GM12878 (cell line): Measurements from ENCODE around the gene TMEM25.
"Not testable (repeated sequence)": the region's sequence is repeated elsewhere in the genome, so short reads cannot be mapped to it uniquely, and the experiment has no call there.

Experiments used
- BHLHE40 ChIP-seq, 2 experiments: fragments of 450-650 bp in 1 of 2; IDR thresholded peaks; 2 replicates each; pipeline ENCODE4 v1.6.1; 2011 to 2017; ENCODE audit warnings: low read depth in 2 of 2, borderline replicate concordance in 1 of 2, improper control_type of control experiment in 1 of 2, low read length in 1 of 2, mild to moderate bottlenecking in 1 of 2
- EZH2 ChIP-seq: IDR thresholded peaks from 2 replicates; pipeline ENCODE4 v1.6.1; 2012; ENCODE audit warnings: low read depth, mild to moderate bottlenecking, control low read depth, inconsistent platforms, low read length, borderline replicate concordance; ENCODE audit not compliant: control insufficient read depth
- FOS ChIP-seq: IDR thresholded peaks from 3 replicates; pipeline ENCODE4 v1.6.1; 2011; ENCODE audit warnings: borderline replicate concordance; ENCODE audit not compliant: insufficient read length; ENCODE audit errors: extremely low read depth
- KDM1A ChIP-seq: fragments of 200-600 bp; sonication (generic); IDR thresholded peaks from 2 replicates; pipeline ENCODE4 v1.6.1; 2016; ENCODE audit warnings: borderline replicate concordance
- NR2F1 ChIP-seq: fragments of 450-650 bp; conservative IDR thresholded peaks from 2 replicates; pipeline ENCODE4 v1.6.1; 2017; ENCODE audit warnings: mild to moderate bottlenecking
- POLR2AphosphoS5 ChIP-seq: IDR thresholded peaks from 2 replicates; pipeline ENCODE4 v1.6.1; 2011; ENCODE audit warnings: mild to moderate bottlenecking, low read length, inconsistent platforms
- SIN3A ChIP-seq: IDR thresholded peaks from 2 replicates; pipeline ENCODE4 v1.6.1; 2012; ENCODE audit warnings: low read depth, low read length, improper control_type of control experiment
- ZZZ3 ChIP-seq: IDR thresholded peaks from 2 replicates; pipeline ENCODE4 v1.6.1; 2011; ENCODE audit warnings: low read depth; ENCODE audit not compliant: control insufficient read depth, insufficient read length
- TF ChIP-seq, protein P1 (sequence below): IDR thresholded peaks from 2 replicates; pipeline ENCODE4 v1.6.1; 2012; ENCODE audit warnings: low read depth, low read length, improper control_type of control experiment

DNA sequence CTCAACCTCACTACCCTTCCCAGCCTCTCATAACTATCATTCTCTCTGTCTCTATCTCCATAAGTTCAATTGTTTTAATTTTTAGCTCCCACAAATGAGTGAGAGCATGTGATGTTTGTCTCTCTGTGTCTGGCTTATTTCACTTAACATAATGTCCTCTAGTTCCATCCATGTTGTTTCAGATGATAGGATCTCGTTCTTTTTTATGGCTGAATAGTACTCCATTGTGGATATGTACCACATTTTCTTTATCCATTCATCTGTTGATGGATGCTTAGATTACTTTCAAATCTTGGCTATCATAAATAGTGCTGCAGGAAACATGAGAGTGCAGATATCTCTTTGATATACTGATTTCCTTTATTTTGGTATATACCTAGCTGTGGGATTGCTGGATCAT lies 49.8 kb upstream of the TMEM25 start:
- not testable (repeated sequence) for TF ChIP-seq ZZZ3; BHLHE40 (IDR thresholded peaks at IDR 0.05; ENCODE audit: borderline replicate concordance in 1 of 2, low read depth in 2 of 2, low read length in 1 of 2); SIN3A; FOS; POLR2AphosphoS5; KDM1A; EZH2; NR2F1
- TF ChIP-seq, protein P1, sequence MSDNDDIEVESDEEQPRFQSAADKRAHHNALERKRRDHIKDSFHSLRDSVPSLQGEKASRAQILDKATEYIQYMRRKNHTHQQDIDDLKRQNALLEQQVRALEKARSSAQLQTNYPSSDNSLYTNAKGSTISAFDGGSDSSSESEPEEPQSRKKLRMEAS = not testable (repeated sequence)
